Measurements from ENCODE around the gene NR1D1. TPM values are rescaled to one million over a fixed set of nuclear protein-coding genes. Genes with fewer than 3 reads are reported as not detected.

Gene NR1D1
- total RNA-seq, 2 donors from 2014 or later: 10.3 to 29.1 TPM

DNA sequence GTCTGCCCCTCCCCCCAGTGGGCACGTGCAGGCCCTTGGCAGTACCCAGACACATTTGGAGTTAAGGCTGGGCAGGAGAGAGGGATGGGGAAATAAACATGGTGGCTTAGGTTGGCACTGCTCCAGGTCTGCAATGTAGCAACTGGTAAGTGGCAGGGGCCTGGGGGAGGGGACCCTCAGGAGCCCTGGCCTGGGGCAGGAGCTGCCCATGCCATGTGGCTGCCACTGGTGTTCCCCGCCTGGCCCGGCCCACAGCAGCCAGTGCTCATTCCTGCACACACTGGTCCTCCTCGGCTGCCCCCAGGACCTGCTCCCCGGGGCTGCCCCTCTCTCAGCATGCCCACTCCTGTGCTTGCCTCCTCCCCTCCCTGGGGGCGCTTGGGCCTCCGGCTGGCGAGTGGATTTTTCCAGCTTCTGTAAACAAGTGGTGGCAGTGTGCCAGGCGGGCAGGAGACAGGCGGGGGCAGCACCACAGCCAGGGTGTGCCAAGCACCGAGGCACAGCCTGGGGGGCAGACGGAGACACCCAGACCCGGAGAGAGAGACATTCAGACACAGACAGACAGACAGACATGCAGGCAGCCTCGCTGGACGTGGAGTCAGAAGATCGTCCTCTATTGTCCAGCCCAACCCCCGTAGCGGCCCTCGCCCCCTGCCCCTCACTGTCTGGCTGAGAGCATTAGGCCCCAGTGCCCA lies 28.2 kb downstream of the NR1D1 start:
- Histone ChIP-seq H3K27me3 (replicated peaks; ENCODE audit: insufficient read depth) (no peaks in the 10 kb centered on the region), H3K27ac (peak overlapping the region; percentile 92 to 95), H3K4me3 (peak overlapping the region; percentile 54), H3K4me1 (ENCODE audit: control insufficient read depth in 1 of 2, low read depth in 2 of 2) (peaks cover 86 to 98% of the 10 kb centered on the region in 2 donors), H3K36me3 (peaks cover 14% of the 10 kb centered on the region), H3K9me3 (no peaks in the 10 kb centered on the region)
- TF ChIP-seq, protein P1, sequence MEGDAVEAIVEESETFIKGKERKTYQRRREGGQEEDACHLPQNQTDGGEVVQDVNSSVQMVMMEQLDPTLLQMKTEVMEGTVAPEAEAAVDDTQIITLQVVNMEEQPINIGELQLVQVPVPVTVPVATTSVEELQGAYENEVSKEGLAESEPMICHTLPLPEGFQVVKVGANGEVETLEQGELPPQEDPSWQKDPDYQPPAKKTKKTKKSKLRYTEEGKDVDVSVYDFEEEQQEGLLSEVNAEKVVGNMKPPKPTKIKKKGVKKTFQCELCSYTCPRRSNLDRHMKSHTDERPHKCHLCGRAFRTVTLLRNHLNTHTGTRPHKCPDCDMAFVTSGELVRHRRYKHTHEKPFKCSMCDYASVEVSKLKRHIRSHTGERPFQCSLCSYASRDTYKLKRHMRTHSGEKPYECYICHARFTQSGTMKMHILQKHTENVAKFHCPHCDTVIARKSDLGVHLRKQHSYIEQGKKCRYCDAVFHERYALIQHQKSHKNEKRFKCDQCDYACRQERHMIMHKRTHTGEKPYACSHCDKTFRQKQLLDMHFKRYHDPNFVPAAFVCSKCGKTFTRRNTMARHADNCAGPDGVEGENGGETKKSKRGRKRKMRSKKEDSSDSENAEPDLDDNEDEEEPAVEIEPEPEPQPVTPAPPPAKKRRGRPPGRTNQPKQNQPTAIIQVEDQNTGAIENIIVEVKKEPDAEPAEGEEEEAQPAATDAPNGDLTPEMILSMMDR (IDR thresholded peaks at IDR 0.05): no peak
- DNase-seq (ENCODE audit: low spot score) (peak; percentile 75), ATAC-seq (ENCODE audit: insufficient number of reproducible peaks, low FRiP score, low read depth) (peak; percentile 36)

DNA sequence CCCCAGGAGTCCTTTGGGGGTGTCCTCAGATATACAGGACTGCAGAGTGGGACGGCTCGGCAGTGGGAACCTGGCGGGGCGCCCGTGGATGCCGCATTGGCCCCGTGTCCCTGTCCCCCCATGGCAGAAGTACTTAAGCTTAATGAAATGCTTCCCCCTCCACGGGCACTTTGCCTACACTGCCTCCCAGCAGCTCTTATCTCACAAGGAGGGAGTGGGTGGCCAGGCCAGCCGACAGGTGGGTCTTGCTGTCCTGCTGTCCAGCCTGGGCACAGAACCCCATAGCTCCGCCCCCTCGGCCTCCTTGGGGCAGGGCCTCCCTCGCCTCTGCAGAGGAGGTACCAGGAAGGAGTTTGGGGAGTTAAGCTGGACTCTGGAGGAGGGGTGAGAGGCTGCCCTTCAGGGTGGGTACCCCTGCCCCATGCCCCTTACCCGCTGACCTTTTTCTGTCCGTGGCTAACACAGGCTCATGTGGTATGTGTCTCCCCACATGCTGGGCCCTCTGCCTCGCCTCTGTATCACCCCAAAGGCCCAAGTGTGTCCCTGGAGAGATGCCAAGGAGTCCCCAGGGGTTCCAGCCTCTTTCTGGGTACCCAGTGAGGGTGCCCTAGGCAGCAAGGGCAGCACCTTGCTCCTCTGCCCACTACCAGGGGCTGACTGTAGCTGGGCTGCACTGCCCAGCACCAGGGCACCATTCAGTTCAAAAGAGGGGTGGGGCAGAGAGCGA lies 28.9 kb downstream of the NR1D1 start:
- Histone ChIP-seq H3K27ac (peak overlapping the region; percentile 92 to 95), H3K4me1 (ENCODE audit: control insufficient read depth in 1 of 2, low read depth in 2 of 2) (peaks cover 80 to 98% of the 10 kb centered on the region in 2 donors), H3K27me3 (replicated peaks; ENCODE audit: insufficient read depth) (no peaks in the 10 kb centered on the region), H3K9me3 (no peaks in the 10 kb centered on the region), H3K4me3 (peak overlapping the region; percentile 54), H3K36me3 (peaks cover 6% of the 10 kb centered on the region)
- no peak for ATAC-seq (ENCODE audit: insufficient number of reproducible peaks, low FRiP score, low read depth)
- DNase-seq (ENCODE audit: low spot score): no peak
- TF ChIP-seq, protein P1 (IDR thresholded peaks at IDR 0.05): no peak

DNA sequence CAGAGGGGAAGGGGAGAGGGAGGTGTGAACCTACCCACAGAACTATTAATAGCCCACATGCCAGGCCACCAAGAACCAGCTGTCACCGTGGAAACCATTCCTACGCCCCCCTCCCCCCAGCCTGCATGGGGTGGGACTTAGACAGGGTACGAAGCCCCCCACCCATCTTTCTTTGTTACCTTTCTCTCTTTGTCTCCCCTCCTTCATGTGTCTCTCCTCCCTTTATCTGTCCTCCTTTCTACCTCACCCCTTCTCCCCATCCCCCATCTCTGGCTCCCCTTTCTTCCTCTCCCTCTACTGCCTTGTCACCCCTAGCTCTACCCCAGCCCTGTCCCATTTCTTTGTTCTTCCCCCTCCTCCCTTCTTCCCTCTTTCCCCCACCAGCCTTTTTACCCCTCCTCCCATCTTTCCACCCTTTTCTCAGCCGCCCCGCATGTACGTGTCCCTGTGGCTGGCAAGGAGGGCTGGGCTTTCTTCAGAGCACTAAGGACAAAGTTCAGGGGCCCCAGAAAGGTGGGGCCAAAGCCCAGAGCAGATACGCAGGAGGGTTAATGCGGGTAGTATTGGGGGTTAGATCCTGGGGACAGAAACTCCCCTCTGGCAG lies 29.6 kb downstream of the NR1D1 start:
- H3K4me1 ChIP-seq (ENCODE audit: control insufficient read depth in 1 of 2, low read depth in 2 of 2): peaks cover 79 to 98% of the 10 kb centered on the region in 2 donors
- TF ChIP-seq, protein P1 (IDR thresholded peaks at IDR 0.05): no peak

DNA sequence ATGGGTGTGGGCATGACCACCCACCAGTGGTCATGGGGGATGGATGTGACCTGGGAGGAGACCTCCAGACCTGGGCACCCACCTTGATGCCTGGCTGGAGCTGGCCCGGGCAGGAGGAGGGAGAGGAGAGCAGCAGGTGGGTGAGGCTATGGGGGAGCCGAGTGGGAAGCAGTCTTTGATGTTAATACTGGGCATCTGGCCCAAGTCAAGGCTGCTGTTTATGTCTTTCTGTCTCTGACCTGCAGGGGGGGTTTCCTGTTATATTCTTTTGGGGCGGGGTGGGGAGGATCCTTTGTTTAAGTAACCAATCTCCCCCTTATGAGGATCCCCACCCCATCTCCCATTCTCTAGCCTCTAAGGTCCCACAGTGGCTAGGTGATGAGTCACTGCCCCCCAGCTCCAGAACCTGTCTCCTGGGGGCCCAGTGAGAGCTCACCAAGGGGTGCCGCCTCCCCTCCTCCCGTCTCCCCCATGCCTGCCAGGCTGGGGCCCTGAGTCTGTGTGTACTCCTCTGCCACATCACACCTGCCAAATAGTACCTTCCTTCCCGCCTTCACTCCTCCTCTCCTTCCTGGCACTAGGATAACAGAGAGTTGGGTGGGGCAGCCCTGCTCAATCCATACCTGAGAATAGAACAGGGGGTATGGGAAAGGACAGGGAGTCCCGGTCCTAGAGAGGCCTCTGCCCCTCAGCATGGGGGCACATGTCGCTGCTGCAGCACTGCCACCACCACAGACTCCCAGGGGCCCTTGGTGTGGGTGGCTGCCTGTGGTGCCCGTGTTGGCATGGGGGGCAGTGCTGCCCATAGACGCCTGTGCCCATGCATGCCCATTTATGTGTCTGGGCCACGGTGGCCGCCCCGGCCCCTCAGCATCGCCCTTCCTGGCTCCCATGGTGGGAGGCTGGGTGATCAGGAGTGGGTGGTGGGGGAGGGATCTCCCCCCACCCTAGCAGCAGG lies 30.4 kb downstream of the NR1D1 start:
- DNase-seq (ENCODE audit: low spot score) (no peak), ATAC-seq (ENCODE audit: insufficient number of reproducible peaks, low FRiP score, low read depth) (no peak)
- H3K27ac ChIP-seq: peak overlapping the region; percentile 92 to 95
- peaks cover 79 to 96% of the 10 kb centered on the region in 2 donors for H3K4me1 ChIP-seq (ENCODE audit: control insufficient read depth in 1 of 2, low read depth in 2 of 2)
- TF ChIP-seq, protein P1 (IDR thresholded peaks at IDR 0.05): no peak
- peak overlapping the region; percentile 54 for H3K4me3 ChIP-seq
- H3K36me3 ChIP-seq: peaks cover 5% of the 10 kb centered on the region
- H3K9me3 ChIP-seq: no peaks in the 10 kb centered on the region
- H3K27me3 ChIP-seq (replicated peaks; ENCODE audit: insufficient read depth): no peaks in the 10 kb centered on the region

More for the DNA sequence above, 29.6 kb downstream of the NR1D1 start:
- Histone ChIP-seq H3K27me3 (replicated peaks; ENCODE audit: insufficient read depth) (no peaks in the 10 kb centered on the region), H3K9me3 (no peaks in the 10 kb centered on the region), H3K36me3 (peaks cover 5% of the 10 kb centered on the region), H3K4me3 (peak overlapping the region; percentile 54), H3K27ac (peak overlapping the region; percentile 92 to 95)
- ATAC-seq (ENCODE audit: insufficient number of reproducible peaks, low FRiP score, low read depth): no peak
- DNase-seq (ENCODE audit: low spot score): no peak

Measured in thoracic aorta (tissue), 2 donors.